GM12878 (cell line): ENCODE measurements around the gene BICRA.

Experiments used
- ASH2L ChIP-seq: fragments of 300-600, 200-600 bp; sonication (generic); IDR thresholded peaks from 2 replicates; pipeline ENCODE4 v1.6.1; 2017; ENCODE audit warnings: low read depth, mild to moderate bottlenecking, borderline replicate concordance
- ATF3 ChIP-seq: IDR thresholded peaks from 2 replicates; pipeline ENCODE4 v1.6.1; 2011; ENCODE audit warnings: low read depth, mild to moderate bottlenecking, low read length, moderate library complexity, borderline replicate concordance; ENCODE audit errors: extremely low read depth
- BCLAF1 ChIP-seq: fragments of 450-650 bp; IDR thresholded peaks from 2 replicates; pipeline ENCODE4 v1.6.1; 2017; ENCODE audit warnings: antibody characterized with exemption, mild to moderate bottlenecking, moderate library complexity
- BHLHE40 ChIP-seq, 2 experiments: fragments of 450-650 bp in 1 of 2; IDR thresholded peaks; 2 replicates each; pipeline ENCODE4 v1.6.1; 2011 to 2017; ENCODE audit warnings: low read depth in 2 of 2, borderline replicate concordance in 1 of 2, improper control_type of control experiment in 1 of 2, low read length in 1 of 2, mild to moderate bottlenecking in 1 of 2
- CREM ChIP-seq: IDR thresholded peaks from 2 replicates; pipeline ENCODE4 v1.6.1; 2014; ENCODE audit warnings: antibody characterized with exemption, low read depth
- CTCF ChIP-seq, 3 experiments: IDR thresholded peaks in 2 of 3; conservative IDR thresholded peaks in 1 of 3; 2 replicates each; pipeline ENCODE4 v1.5.1; 2011; ENCODE audit warnings: low read depth in 3 of 3, low read length in 3 of 3, mild to moderate bottlenecking in 3 of 3, control low read depth in 2 of 3, moderate library complexity in 2 of 3, inconsistent platforms in 1 of 3, mixed read lengths in 1 of 3; ENCODE audit not compliant: control insufficient read depth in 2 of 3, insufficient read depth in 1 of 3; ENCODE audit errors: extremely low read depth in 1 of 3
- EZH2 ChIP-seq: IDR thresholded peaks from 2 replicates; pipeline ENCODE4 v1.6.1; 2012; ENCODE audit warnings: low read depth, mild to moderate bottlenecking, control low read depth, inconsistent platforms, low read length, borderline replicate concordance; ENCODE audit not compliant: control insufficient read depth
- MXI1 ChIP-seq: fragments of 150-350 bp; IDR thresholded peaks from 2 replicates; pipeline ENCODE4 v1.6.1; 2011; ENCODE audit warnings: low read depth, mild to moderate bottlenecking, inconsistent platforms, low read length, improper control_type of control experiment
- SMC3 ChIP-seq: IDR thresholded peaks from 2 replicates; pipeline ENCODE4 v1.6.1; 2011; ENCODE audit warnings: low read length, improper control_type of control experiment, borderline replicate concordance
- TAF1 ChIP-seq: IDR thresholded peaks from 2 replicates; pipeline ENCODE4 v1.6.1; 2011; ENCODE audit warnings: mild to moderate bottlenecking, low read depth, low read length, borderline replicate concordance

- TF ChIP-seq EZH2, result no peak
- no peak for TF ChIP-seq MXI1
- no peak for TF ChIP-seq BHLHE40 (IDR thresholded peaks at IDR 0.05; ENCODE audit: borderline replicate concordance in 1 of 2, low read depth in 2 of 2, low read length in 1 of 2)
- no peak for TF ChIP-seq SMC3
- no peak for TF ChIP-seq ATF3
- no peak for TF ChIP-seq CTCF (IDR thresholded peaks at IDR 0.05 in 2 of 3, conservative IDR thresholded peaks at IDR 0.05 in 1 of 3; ENCODE audit: control insufficient read depth in 2 of 3, extremely low read depth in 1 of 3, insufficient read depth in 1 of 3, low read depth in 3 of 3, low read length in 3 of 3)
- TF ChIP-seq TAF1, result no peak
- TF ChIP-seq ASH2L, result no peak
- TF ChIP-seq CREM, result no peak
- TF ChIP-seq BCLAF1, result no peak
These were observed 39.6 kb upstream of the BICRA start for GRCh38 chr19:47569331-47569730.
